HG03378 (cell line): ENCODE data around the gene ETHE1.
"Not testable (repeated sequence)": the region's sequence is repeated elsewhere in the genome, so short reads cannot be mapped to it uniquely, and the experiment has no call there.

Source experiments
- ATAC-seq: cut with Tn5 transposase; IDR thresholded peaks from one replicate; pipeline ENCODE4 v1.9.1; 2021; ENCODE audit warnings: mild to moderate bottlenecking, moderate library complexity; ENCODE audit not compliant: unreplicated experiment

ETHE1 gene

GRCh38 chr19:43552198-43552450 lies 25.1 kb upstream of the ETHE1 start:
- no peak for ATAC-seq

- no peak for ATAC-seq
Measured at GRCh38 chr19:43551399-43552197, 24.6 kb upstream of the ETHE1 start.

GRCh38 chr19:43548706-43549105 lies 21.7 kb upstream of the ETHE1 start:
- no peak for ATAC-seq

DNA sequence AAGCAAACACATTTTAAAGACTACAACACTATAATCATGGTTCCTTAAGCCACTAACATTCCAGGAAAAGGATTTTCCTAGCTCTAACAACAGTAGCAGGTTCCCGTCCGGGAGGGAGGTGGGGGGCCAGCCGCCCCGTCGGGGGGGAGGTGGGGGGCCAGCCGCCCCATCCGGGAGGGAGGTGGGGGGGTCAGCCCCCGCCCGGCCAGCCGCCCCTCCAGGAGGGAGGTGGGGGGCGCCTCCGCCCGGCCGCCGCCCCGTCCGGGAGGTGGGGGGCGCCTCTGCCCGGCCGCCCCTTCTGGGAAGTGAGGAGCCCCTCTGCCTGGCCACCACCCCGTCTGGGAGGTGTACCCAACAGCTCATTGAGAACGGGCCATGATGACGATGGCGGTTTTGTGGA lies 20.9 kb upstream of the ETHE1 start:
- ATAC-seq: not testable (repeated sequence)

- ATAC-seq: no peak
Measured at GRCh38 chr19:43546581-43546980, 19.6 kb upstream of the ETHE1 start.

DNA sequence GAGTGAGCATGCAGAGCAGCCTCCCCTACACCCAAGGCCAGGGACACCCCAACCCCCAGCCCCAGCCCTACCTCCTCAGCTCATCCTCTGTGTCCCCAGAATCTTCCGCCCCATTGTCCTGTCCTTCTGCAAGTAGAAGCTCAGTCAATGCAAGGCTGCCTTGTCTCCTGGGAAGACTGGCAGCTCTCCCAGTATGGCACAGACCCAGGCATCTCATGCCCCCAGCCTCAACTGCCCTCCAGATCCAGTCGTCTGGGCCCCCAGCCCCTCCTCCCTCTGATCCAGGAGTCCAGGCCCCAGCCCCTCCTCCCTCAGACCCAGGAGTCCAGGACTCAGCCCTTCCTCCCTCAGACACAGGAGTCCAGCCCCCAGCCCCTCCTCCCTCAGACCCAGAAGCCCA lies 19.0 kb upstream of the ETHE1 start:
- no peak for ATAC-seq

DNA sequence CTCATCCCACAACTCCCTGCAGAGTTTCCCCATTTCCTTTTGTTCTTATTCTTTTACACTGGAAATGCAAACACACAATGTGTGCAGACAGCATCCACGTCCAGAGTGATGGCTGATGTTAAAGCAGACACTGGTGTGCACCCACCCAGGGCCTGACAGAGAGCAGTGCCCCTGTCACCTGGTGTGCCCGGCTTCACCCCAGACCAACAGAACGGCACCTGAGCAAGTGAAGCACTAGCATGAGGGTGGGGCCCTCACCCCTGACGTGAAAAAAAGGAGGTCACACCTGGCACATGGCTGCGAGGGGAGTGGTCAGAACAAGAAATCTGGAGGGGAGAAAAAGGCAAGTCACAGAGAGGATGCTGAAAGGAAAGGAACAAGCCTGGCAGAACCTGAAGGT lies 18.3 kb upstream of the ETHE1 start:
- no peak for ATAC-seq

DNA sequence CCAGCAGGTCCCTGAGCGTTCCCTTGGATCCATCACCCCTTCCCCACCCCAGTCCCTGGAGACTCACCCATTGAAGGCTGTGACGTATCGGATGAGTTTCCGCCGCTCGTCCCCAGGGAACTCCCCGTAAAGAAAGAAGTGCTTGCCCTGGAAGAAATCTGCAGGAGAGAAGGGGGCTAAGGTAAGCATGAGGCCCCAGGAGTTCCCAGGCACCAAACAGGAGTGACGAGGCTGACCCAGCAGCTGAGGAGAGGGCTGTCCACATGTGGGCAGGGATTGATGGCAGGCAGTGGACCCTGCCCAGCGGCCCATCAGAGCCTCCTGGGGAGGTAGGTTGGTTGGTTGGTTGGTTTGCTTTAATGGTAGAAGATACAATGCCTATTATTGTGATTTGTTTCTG lies 17.1 kb upstream of the ETHE1 start:
- no peak for ATAC-seq

- ATAC-seq: no peak
Measured at GRCh38 chr19:43541920-43542650, 15.1 kb upstream of the ETHE1 start.

- ATAC-seq: no peak
Measured at GRCh38 chr19:43540381-43540780, 13.4 kb upstream of the ETHE1 start.

DNA sequence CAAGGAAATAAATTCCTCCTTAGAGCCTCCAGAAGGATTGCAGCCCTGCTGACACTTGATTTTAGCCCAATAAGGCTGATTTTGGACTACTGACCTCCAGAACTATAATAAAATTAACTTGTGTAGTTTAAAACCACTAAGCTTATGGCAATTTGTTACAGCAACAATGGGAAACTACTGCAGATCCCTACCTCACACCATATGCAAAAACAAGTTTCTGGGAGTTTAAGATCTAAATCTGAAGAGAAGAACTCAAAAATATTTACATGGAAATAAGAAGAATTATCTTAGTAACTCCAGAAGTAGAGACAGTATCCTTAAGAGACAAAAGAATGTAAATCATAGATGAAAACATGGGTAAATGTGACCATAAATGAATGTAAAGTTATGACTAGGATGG lies 11.9 kb upstream of the ETHE1 start:
- no peak for ATAC-seq

- ATAC-seq: no peak
Measured at GRCh38 chr19:43534816-43535761, 8.1 kb upstream of the ETHE1 start.

GRCh38 chr19:43534305-43534815 lies 7.4 kb upstream of the ETHE1 start:
- ATAC-seq: no peak

DNA sequence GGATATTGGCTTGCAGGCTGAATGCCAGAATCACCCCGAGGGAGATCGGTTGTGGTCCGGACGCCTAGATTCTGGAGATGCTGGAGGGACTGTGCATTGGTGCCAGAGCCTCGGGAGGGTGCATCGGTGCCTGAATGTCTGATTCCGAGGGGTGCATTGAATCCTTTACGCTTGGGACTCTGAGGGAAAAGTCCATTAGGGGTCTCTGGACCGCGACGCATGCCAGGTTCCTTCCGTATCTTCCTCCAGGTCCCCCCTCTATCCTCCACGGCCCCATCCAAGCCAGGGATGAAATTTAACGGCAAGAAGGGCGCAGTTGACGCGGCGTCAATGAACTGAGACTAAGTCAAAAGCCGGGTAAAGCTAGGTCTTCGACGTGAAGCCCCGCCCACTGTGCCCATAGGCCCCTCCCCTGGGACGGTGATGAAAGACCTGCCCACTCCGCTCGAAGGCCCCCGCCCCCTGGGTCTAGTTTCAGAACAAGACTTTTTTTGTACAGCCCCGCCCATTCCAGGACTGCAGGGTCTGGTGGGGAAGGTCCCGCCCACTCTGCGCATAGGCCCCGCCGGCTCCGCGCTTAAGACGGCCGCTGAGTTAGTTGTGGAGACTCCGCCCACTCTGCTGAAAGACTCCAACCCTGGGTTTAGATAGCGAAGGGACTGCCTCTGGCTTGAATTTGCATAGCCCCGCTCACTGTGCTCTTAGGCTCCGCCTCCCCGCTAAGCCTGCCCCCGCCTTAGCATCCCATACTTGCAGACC lies 6.7 kb upstream of the ETHE1 start:
- peak; percentile 61 for ATAC-seq

GRCh38 chr19:43532962-43533545 lies 6.1 kb upstream of the ETHE1 start, which contains the start of gene ZNF575:
TSS of gene ZNF575 (plus strand) at chr19:43533188. CDS start at chr19:43534423, 1,235 bp downstream.
- peak; percentile 47 for ATAC-seq

- ATAC-seq: peak; percentile 24
Measured at GRCh38 chr19:43532571-43532961, 5.6 kb upstream of the ETHE1 start.

- no peak for ATAC-seq
Measured at GRCh38 chr19:43527860-43528622, 1.0 kb upstream of the ETHE1 start.

DNA sequence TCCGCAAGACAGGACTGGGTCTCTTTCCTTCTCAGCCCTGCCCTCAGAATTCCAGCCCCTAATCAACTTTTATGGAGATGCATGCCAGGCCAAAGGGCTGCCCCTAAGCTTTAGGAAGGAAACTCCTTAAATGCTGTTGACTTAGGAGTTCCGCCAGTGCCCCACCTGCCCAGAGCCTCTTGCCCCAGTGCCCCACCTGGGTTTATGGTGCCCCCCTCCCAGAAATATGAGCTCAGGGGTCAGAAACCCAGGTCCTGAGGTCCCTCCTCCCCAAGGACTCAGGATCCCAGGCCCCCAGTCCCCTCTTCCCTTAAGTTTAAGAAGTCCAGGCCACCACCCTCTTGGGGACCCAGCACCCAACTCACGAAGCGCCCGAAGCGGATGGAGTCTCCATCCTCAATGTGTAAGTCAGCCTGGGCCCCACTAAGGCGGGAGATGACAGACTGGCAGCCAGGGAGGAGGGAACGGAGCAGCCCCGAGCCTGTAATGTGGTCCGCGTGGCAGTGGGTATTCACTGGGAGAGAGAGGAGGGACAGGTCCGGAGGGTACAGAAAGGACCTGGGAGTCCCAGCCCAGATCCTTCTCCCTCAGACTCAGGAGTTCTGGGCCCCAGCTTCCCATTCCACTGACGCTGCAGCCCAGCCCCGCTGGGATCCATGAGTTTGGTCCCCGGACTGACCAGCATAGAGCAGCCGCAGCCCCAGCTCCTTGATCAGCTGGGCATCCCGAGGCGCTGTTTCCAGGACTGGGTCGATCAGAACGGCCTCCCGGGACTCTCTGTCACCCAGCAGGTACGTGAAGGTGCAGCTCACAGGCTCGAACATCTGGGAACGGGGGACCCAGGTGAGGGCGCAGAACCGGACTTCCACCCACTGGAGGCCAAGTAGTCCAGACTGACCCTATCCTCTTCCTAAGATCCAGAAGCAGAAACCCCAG lies 897 bp downstream of the ETHE1 start:
- ATAC-seq: no peak
